Limb (tissue), 2 donors: Measurements from ENCODE around the gene CHAC1.
A peak's percentile ranks its signal among the peaks of the same experiment; 100 is the strongest.

Source experiments
- DNase-seq, 2 donors: peaks; one replicate each; pipeline ENCODE4 v3.0.0-alpha.2; 2016; ENCODE audit errors: extremely low spot score in 2 of 2

Gene CHAC1

DNA sequence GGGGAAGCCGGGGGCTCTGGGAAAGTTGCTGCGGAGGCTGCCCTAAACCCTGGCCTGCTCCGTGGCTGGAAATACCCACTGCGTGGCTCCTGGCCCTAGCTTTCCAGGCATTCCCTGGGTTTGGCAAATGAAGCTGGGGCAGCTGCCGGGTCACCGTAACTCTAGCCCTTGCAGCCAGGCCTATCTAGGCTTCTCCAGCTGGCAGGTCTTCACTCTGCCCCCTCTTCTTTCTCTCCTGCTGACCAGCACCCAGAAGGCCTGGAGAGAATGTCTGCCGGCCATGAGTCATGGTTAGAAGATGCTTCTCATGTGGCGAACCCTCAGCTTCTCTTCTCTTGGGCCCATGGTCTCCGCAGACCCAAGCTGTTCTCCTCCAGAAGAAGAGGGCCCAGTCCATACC is 29.7 kb upstream of the CHAC1 start:
- DNase-seq: no peak

DNA sequence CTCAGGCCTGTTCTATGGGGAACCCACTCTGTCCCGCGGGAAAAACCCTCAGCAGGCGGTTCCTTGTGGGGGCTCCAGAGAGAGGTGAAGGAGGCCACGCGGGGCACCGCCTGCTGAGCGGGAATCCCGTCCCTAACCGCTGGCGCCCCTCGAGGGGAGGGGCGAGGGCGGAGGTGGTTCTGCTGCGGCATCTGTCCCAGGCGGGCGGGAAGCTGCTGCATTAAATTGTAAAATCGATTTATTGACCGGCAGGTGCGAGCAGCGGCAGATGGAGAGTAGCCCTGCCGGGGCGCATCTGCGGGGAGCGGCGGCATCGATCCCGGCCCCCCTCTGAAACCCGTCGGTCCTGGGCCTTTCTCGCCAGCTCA is 27.8 kb upstream of the CHAC1 start:
- no peak for DNase-seq

DNA sequence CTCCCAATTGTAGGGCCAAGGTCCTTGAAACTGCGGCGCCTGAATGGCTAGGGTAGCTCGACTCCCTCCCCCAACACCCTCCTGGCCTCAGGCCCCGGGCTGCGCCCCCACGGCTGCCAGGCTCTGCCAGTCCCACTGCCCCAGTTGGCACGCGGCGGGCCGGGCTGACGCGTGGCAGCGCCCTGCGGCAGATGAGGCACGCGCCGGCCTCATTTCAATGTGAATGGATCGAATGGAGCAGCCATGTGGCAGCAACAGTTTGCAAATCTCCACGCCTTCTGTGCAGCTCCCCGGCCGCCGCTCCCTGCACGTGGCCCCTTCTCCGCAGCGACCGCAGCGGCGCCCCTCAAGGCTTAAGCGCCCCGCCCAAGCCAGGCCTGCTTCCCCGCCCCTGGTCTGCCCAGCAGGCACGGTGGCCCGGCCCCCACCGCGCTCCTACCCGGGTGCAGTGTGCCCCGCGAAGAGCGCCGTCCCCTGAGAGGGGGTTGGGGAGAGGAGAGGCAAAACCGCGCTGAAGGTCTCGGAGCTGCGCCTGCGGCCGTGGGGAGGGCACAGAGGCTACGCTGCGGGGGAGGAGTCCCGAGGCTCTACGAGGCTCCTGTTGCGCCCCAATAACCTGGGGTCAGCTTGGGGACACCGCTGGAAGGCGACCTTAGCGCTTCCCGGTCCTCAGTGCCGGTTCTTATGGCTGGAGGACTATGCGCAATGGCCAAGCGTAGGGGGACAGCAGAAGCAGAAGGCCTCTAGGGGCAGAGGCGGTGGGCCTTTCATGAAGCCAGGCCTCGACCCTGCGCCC is 27.2 kb upstream of the CHAC1 start:
- DNase-seq: peak in 1 of 2 donors; percentile 68

DNA sequence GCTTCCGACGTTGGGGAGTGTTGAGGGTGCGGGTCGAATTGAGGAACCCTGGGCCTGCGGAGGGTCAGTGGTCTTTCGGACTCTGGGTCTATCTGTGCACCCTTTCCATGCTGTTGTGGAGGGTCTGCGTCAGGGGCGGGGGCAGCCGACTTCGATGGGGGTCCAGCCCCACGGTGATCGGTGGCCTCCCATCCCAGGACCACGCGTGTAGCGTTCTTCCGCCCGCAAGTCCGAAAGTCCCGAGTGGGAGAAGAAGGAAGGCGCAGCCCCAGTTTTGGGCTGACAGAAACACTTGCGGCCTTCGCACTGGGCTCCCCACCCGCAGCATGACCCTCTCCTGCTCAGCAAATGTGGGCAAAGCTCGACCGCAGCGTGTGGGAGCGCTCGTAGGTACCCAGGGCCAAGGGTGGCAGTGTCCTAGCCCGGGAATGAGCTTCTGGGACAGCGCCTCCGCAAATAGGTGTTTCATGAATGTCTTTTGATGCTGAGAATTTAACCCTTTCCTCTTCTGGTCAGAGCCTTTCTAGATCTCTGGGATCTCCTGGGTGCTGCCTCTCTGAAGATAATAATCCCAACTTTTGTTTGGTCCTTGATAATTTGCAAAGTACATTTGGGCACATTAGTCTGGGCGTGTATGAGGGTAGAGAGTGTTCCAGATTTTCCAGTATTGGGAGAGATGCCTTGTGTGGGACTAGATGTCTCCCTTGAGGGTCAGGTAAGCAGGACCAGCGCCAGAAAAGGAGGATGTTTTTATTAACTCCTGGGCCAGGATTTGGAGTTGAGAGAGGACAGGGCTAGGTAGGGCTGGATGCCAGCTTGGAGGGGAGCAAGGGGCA is 26.4 kb upstream of the CHAC1 start:
- DNase-seq: no peak

GRCh38 chr15:40927495-40927872 is 25.8 kb upstream of the CHAC1 start:
- no peak for DNase-seq

- DNase-seq: no peak
Observed at GRCh38 chr15:40927873-40928806, 25.1 kb upstream of the CHAC1 start.

- peak; percentile 30 to 74 for DNase-seq
Observed at GRCh38 chr15:40928821-40929659, 24.2 kb upstream of the CHAC1 start, which contains the start of gene DLL4. Gene DLL4 (plus strand): TSS chr15:40929340. CDS start chr15:40929669, 329 bp downstream.

DNA sequence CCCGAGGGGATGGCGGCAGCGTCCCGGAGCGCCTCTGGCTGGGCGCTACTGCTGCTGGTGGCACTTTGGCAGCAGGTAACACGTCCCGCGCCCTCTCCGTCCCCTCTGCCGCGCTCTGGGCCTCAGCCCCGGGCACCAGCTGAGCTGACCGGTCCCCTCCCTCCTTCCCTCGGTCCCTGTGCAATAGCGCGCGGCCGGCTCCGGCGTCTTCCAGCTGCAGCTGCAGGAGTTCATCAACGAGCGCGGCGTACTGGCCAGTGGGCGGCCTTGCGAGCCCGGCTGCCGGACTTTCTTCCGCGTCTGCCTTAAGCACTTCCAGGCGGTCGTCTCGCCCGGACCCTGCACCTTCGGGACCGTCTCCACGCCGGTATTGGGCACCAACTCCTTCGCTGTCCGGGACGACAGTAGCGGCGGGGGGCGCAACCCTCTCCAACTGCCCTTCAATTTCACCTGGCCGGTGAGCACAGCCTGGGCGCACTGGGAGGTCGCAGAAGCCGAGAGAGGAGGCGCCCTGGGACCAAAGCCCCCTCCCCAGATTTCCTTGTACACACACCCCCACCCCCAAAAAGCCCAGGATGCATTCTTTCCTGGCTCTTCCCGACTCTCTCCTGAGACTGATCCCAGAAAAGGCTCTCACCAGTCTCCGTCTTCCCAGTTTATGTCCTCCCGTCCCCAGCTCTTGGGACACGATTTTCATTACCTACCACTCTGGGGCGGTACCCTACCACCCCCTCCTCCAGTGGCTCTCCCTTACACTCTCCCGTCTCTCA is 23.4 kb upstream of the CHAC1 start:
- DNase-seq: peak; percentile 27 to 71

DNA sequence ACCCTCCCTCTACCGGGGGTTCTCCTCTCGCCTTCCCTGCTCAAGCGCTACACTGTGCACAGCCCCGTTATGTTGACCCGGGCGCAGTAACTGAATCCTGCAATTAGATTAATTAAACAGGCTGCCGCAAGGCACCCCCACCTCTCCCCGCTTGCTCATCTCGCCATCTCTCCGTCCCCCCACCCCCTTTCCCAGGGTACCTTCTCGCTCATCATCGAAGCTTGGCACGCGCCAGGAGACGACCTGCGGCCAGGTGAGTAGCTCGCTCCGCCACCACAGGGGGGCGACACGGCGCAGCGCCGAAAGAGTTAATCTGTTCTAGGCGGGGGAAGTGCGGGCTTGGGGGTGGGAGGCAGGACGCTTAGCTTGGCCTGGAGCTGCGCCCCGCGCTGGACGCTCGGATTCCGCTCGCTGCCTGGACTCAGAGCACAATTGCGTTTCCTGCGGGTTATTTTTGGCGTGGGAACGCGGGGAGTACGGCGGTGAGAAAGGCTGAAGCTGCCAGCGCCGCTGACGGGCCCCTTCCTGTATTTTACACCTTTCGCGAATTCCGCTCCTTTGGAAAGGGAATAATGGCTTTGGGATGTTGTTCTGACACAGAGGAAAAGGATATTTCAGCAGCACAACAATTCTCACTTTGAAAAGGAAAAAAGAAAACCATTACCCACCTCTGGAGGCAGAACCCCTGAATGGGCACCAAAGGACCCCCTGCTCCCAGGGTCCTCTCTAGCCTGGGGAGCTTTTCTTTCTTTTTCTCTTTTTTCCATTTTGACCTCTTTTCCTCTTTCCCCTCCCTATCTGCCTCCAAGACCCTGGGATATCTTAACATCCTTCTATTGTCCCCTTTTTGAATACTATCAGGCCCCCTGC is 22.6 kb upstream of the CHAC1 start:
- DNase-seq: peak in 1 of 2 donors; percentile 80

DNA sequence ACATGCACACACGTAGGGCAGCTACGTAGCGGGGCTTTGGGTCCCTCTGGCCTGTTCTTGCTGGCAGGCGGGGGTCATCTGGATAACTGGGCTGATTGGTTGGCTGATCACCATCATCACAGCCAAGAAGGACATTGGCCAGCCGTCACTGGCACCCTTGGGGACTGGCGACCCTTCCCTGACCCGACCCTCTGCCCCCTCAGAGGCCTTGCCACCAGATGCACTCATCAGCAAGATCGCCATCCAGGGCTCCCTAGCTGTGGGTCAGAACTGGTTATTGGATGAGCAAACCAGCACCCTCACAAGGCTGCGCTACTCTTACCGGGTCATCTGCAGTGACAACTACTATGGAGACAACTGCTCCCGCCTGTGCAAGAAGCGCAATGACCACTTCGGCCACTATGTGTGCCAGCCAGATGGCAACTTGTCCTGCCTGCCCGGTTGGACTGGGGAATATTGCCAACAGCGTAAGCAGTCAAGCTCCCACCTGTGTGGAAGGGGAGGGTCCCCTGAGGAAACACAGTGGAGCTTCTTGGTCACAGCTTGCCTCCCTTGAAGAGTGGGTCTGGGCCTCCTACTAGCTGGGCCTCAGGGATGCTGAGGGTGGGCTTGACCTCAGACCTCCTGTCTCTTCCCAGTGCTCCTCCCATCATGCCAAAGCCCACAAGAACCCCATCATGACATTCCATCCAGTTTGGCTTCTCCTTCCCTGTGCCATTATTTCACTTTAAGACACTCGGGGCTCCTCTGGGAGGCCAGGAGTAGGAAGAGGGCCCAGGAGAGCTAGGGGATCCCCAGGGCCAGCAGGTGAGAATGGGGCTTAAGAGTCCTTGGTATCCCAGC is 21.8 kb upstream of the CHAC1 start:
- no peak for DNase-seq

GRCh38 chr15:40932156-40932555 is 21.1 kb upstream of the CHAC1 start:
- DNase-seq: no peak

- DNase-seq: no peak
Observed at GRCh38 chr15:40932649-40933516, 20.4 kb upstream of the CHAC1 start.

DNA sequence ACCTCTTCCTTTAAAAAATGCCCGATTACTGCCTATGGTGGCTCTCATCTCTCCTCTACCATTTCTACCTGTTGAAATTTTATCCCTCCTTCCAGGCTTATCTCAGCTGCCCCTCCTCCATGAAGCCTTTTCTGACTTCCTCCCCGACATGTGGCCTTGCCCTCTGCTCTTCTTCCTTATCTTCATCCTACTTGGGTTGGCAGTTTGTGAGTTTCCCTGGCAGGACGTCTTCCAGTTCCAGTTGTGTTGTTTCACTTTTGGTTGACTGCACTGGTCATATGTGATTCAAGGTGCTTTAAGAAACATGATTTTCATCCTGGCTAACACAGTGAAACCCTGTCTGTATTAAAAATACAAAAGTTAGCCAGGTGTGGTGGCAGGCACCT is 19.8 kb upstream of the CHAC1 start:
- no peak for DNase-seq

GRCh38 chr15:40934457-40934856 is 18.8 kb upstream of the CHAC1 start:
- DNase-seq: no peak

- DNase-seq: no peak
Observed at GRCh38 chr15:40936234-40936708, 17.0 kb upstream of the CHAC1 start.

DNA sequence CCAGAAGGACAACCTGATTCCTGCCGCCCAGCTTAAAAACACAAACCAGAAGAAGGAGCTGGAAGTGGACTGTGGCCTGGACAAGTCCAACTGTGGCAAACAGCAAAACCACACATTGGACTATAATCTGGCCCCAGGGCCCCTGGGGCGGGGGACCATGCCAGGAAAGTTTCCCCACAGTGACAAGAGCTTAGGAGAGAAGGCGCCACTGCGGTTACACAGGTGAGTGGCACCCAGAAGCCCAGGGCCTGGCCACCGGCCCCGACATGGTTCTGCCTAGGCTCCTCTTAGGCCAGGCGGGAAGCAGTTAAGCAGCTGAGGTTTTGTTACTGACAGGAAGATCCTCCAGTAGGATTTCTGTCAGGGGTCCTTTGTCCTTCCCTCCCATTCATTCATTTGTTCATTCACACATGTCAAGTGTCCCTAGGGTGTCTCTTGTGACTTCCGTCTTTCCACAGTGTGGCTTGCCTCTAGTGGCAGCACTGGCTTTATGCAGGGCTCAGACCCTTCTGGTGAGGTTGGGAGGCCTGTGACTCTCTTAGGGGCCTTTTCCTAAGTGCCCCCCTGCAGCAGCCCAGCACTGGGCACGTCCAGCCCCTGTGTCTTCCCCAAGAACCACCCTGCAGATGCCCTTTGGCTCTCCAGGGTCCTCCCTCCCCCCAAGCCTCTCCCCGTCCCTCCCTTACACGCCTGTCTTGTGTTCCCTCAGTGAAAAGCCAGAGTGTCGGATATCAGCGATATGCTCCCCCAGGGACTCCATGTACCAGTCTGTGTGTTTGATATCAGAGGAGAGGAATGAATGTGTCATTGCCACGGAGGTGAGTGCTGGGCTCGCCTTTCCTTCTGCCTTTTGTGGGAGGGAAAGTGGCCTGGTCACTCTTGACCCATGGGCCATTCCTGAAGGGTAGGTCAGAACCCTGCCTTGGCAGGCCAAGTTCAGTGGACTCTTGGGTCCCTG is 16.3 kb upstream of the CHAC1 start:
- DNase-seq: no peak
